Measurements from ENCODE around the gene CCDC32.
A peak's percentile ranks its signal among the peaks of the same experiment; 100 is the strongest.

The CCDC32 gene, protein sequence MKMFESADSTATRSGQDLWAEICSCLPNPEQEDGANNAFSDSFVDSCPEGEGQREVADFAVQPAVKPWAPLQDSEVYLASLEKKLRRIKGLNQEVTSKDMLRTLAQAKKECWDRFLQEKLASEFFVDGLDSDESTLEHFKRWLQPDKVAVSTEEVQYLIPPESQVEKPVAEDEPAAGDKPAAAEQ
- long read RNA-seq, transcript CCDC32-202 (4 exons, 1,519 nt): major isoform, 36 of 41 reads
- long read RNA-seq, partial matches to known transcripts: 1 of 41 reads
- long read RNA-seq, other reads (novel, unspliced or antisense): 2 of 41 reads

DNA sequence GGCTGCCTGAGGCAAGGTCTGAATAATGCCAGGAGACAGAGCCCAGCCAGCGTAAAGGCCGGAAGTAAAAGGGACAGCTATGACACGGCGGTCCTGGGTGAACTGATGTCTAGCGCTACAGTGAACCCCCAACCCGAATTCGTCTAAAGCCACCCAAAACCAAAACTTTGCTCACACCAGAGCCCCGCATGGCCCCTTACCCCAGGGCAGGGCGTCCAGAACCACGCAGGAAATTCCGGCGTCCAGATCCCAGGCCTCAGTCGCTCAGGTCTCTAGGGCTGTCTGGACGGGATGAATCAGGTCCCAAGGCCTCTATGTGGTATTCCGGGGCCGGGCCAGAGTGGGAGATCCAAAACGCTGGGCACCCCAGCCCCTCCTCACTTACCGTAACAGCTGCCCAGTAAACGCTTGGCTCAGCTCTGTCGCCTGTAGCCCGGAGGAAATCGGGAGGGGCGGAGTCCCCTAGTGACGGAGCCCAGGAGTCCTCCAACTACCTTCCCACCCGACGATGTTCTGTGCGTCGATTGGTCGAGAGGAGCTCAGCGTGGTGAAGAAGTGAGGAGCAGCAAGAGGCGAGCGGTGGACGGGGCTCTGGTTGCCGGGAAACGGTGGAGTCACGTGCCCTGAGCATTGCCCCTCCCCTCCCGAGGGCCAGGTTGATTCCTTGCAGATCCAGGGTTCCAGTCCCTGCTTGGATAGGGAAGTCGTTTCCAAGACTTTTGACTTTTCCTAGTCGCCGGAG lies at the start of gene CCDC32:
TSS of gene CCDC32 (minus strand) at position 452 of the 742 bp plus-strand sequence. CDS start 2,027 bp downstream, outside the sequence.
- Histone ChIP-seq H3K27me3 (ENCODE audit: insufficient read depth, poor library complexity, severe bottlenecking) (no peaks in the 10 kb centered on the region), H3K27ac (replicated peaks) (peak within 1 kb of the TSS; percentile 75), H3K4me3 (replicated peaks; ENCODE audit: insufficient read depth, low read length) (peak within 1 kb of the TSS; percentile 65)
- peak; percentile 99 for DNase-seq (ENCODE audit: low read depth in 1 of 2, low spot score in 1 of 2)
- TF ChIP-seq CTCF (IDR thresholded peaks at IDR 0.05; ENCODE audit: insufficient read depth, low read length): no peak
- TF ChIP-seq GABPA (IDR thresholded peaks at IDR 0.05; ENCODE audit: low read depth): no peak
- TF ChIP-seq SPI1 (IDR thresholded peaks at IDR 0.05; ENCODE audit: borderline replicate concordance, low read depth): peak; percentile 1; the same call in 1 of the 2 replicates

DNA sequence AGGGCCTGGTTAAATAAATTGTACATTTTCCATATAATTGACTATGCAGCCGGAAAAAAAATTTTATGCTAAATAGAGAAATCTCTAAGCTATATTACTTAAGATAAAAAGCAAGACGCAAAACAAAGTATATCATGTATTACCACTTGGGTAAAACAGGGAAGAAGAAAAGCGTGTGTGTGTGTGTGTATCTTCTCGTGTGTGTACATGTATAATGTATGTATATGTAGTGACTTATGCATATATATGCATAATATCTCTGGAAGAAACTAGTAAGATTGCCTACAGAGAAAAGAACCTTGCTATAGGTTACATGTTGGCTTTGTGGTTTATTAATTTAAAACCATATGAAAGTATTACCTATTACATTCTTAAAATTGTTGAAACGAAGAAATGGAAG lies 48.2 kb upstream of the CCDC32 start:
- no peak for DNase-seq (ENCODE audit: low read depth in 1 of 2, low spot score in 1 of 2)
- Histone ChIP-seq H3K4me3 (replicated peaks; ENCODE audit: insufficient read depth, low read length) (no peak overlapping the region), H3K27me3 (ENCODE audit: insufficient read depth, poor library complexity, severe bottlenecking) (no peaks in the 10 kb centered on the region), H3K27ac (replicated peaks) (no peak overlapping the region)
- no peak for TF ChIP-seq CTCF (IDR thresholded peaks at IDR 0.05; ENCODE audit: insufficient read depth, low read length)
- no peak for TF ChIP-seq SPI1 (IDR thresholded peaks at IDR 0.05; ENCODE audit: borderline replicate concordance, low read depth)
- TF ChIP-seq GABPA (IDR thresholded peaks at IDR 0.05; ENCODE audit: low read depth): no peak
- TF ChIP-seq, protein P1, sequence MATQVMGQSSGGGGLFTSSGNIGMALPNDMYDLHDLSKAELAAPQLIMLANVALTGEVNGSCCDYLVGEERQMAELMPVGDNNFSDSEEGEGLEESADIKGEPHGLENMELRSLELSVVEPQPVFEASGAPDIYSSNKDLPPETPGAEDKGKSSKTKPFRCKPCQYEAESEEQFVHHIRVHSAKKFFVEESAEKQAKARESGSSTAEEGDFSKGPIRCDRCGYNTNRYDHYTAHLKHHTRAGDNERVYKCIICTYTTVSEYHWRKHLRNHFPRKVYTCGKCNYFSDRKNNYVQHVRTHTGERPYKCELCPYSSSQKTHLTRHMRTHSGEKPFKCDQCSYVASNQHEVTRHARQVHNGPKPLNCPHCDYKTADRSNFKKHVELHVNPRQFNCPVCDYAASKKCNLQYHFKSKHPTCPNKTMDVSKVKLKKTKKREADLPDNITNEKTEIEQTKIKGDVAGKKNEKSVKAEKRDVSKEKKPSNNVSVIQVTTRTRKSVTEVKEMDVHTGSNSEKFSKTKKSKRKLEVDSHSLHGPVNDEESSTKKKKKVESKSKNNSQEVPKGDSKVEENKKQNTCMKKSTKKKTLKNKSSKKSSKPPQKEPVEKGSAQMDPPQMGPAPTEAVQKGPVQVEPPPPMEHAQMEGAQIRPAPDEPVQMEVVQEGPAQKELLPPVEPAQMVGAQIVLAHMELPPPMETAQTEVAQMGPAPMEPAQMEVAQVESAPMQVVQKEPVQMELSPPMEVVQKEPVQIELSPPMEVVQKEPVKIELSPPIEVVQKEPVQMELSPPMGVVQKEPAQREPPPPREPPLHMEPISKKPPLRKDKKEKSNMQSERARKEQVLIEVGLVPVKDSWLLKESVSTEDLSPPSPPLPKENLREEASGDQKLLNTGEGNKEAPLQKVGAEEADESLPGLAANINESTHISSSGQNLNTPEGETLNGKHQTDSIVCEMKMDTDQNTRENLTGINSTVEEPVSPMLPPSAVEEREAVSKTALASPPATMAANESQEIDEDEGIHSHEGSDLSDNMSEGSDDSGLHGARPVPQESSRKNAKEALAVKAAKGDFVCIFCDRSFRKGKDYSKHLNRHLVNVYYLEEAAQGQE (IDR thresholded peaks at IDR 0.05; ENCODE audit: insufficient replicate concordance, low read depth): no peak
- no peak for TF ChIP-seq POLR2AphosphoS5 (IDR thresholded peaks at IDR 0.05; ENCODE audit: low read depth)

- no peak for DNase-seq (ENCODE audit: low read depth in 1 of 2, low spot score in 1 of 2)
- TF ChIP-seq GABPA (IDR thresholded peaks at IDR 0.05; ENCODE audit: low read depth) (no peak), POLR2AphosphoS5 (IDR thresholded peaks at IDR 0.05; ENCODE audit: low read depth) (no peak), CTCF (IDR thresholded peaks at IDR 0.05; ENCODE audit: insufficient read depth, low read length) (no peak), SPI1 (IDR thresholded peaks at IDR 0.05; ENCODE audit: borderline replicate concordance, low read depth) (no peak)
- no peaks in the 10 kb centered on the region for H3K27me3 ChIP-seq (ENCODE audit: insufficient read depth, poor library complexity, severe bottlenecking)
- H3K27ac ChIP-seq (replicated peaks): no peak overlapping the region
- no peak overlapping the region for H3K4me3 ChIP-seq (replicated peaks; ENCODE audit: insufficient read depth, low read length)
Measured at GRCh38 chr15:40603935-40604334, 39.1 kb upstream of the CCDC32 start.

DNA sequence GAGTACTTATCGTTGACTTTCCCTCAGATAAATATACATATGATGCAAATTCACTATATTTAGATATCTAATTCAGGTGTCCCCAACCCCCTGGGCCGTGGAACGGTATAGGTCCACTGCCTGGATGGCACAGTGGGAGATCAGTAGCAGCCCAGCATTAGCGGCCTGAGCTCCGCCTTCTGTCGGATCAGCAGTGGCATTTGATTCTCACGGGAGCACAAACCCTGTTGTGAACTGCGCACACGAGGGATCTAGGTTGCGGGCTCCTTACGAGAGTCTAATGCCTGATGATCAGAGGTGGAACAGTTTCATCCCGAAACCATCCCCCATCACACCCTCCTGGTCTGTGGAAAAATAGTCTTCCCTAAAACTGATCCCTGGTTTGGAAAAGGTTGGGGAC lies 36.1 kb upstream of the CCDC32 start:
- Histone ChIP-seq H3K27me3 (ENCODE audit: insufficient read depth, poor library complexity, severe bottlenecking) (no peaks in the 10 kb centered on the region), H3K27ac (replicated peaks) (no peak overlapping the region), H3K4me3 (replicated peaks; ENCODE audit: insufficient read depth, low read length) (no peak overlapping the region)
- DNase-seq (ENCODE audit: low read depth in 1 of 2, low spot score in 1 of 2): no peak
- TF ChIP-seq, protein P1 (IDR thresholded peaks at IDR 0.05; ENCODE audit: insufficient replicate concordance, low read depth): no peak
- TF ChIP-seq SPI1 (IDR thresholded peaks at IDR 0.05; ENCODE audit: borderline replicate concordance, low read depth) (no peak), GABPA (IDR thresholded peaks at IDR 0.05; ENCODE audit: low read depth) (no peak)

Data from HL-60 (cell line).